PFSK-1 (cell line): ENCODE results near the gene WDR7.

Experiments used
- POLR2AphosphoS5 ChIP-seq: IDR thresholded peaks from 2 replicates; pipeline ENCODE4 v1.6.1; 2012; ENCODE audit warnings: low read depth, mild to moderate bottlenecking, control low read depth, low read length, moderate library complexity
- REST ChIP-seq, 2 experiments: IDR thresholded peaks; 2 replicates each; pipeline versions ENCODE4 v1.6.1 to v1.8.0; 2011 to 2012; ENCODE audit warnings: low read depth in 2 of 2, low read length in 2 of 2, control low read depth in 1 of 2, inconsistent platforms in 1 of 2, mild to moderate bottlenecking in 1 of 2, moderate library complexity in 1 of 2; ENCODE audit not compliant: insufficient read depth in 1 of 2

- TF ChIP-seq POLR2AphosphoS5 (no peak), REST (IDR thresholded peaks at IDR 0.05; ENCODE audit: insufficient read depth in 1 of 2, low read depth in 2 of 2, low read length in 2 of 2) (no peak)
These were observed 23.2 kb upstream of the WDR7 start for GRCh38 chr18:56627991-56628390.
